Rectal smooth muscle tissue (tissue), 1 donor: Measurements from ENCODE around the gene ARPC2.
A peak's percentile ranks its signal among the peaks of the same experiment; 100 is the strongest.

Experiments used
- H3K27ac ChIP-seq: one replicate; pipeline ENCODE4 v1.7.0; 2013; ENCODE audit warnings: low read depth, low read length, inconsistent platforms
- H3K27me3 ChIP-seq: one replicate; pipeline ENCODE4 v1.7.0; 2013; ENCODE audit warnings: low read length; ENCODE audit not compliant: control insufficient read depth, insufficient read depth
- H3K36me3 ChIP-seq: one replicate; pipeline ENCODE4 v1.7.0; 2013; ENCODE audit warnings: low read length; ENCODE audit not compliant: control insufficient read depth, insufficient read depth
- H3K4me1 ChIP-seq: one replicate; pipeline ENCODE4 v1.7.0; 2013; ENCODE audit warnings: low read length; ENCODE audit not compliant: control insufficient read depth, insufficient read depth
- H3K4me3 ChIP-seq: one replicate; pipeline ENCODE4 v1.7.0; 2013; ENCODE audit warnings: low read length
- H3K9ac ChIP-seq: one replicate; pipeline ENCODE4 v1.7.0; 2013; ENCODE audit warnings: low read length

Gene ARPC2

GRCh38 chr2:218187296-218188015 is 29.5 kb upstream of the ARPC2 start:
- peak overlapping the region; percentile 64 for H3K27ac ChIP-seq
- no peak overlapping the region for H3K4me3 ChIP-seq
- no peaks in the 10 kb centered on the region for H3K36me3 ChIP-seq
- H3K9ac ChIP-seq: no peak overlapping the region
- H3K27me3 ChIP-seq: no peaks in the 10 kb centered on the region
- H3K4me1 ChIP-seq: peaks cover 16% of the 10 kb centered on the region

- no peaks in the 10 kb centered on the region for H3K36me3 ChIP-seq
- H3K27me3 ChIP-seq: no peaks in the 10 kb centered on the region
- H3K27ac ChIP-seq: no peak overlapping the region
- peaks cover 18% of the 10 kb centered on the region for H3K4me1 ChIP-seq
- no peak overlapping the region for H3K4me3 ChIP-seq
- no peak overlapping the region for H3K9ac ChIP-seq
Measured at GRCh38 chr2:218188528-218188927, 28.5 kb upstream of the ARPC2 start.

DNA sequence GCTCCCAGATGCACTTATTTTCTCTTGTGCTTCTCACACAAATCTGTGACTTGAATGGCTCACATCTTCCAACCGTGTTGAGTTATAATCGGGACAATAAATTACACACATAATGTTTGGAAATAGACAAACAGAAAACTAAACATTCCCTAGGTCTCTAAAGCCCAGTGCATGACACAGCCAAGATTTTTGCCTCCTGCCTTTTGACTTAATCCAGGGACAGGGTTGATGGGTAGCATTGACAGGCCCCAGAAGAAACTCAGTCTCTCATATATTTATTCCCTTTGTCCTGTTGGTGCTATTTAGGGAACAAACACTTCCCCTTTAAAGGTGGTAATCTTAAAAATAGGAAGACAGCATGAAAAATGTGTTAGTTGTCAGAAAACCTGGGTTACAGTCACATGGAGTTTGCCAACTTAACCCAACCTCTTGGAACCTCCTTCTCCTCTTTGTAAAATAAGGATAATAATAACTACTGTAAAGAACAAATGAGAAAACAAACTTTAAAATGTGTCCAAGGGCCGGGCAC is 24.0 kb upstream of the ARPC2 start:
- no peaks in the 10 kb centered on the region for H3K36me3 ChIP-seq
- H3K27ac ChIP-seq: peak overlapping the region; percentile 30
- H3K4me1 ChIP-seq: peaks cover 5% of the 10 kb centered on the region
- no peak overlapping the region for H3K9ac ChIP-seq
- H3K4me3 ChIP-seq: no peak overlapping the region
- H3K27me3 ChIP-seq: no peaks in the 10 kb centered on the region

DNA sequence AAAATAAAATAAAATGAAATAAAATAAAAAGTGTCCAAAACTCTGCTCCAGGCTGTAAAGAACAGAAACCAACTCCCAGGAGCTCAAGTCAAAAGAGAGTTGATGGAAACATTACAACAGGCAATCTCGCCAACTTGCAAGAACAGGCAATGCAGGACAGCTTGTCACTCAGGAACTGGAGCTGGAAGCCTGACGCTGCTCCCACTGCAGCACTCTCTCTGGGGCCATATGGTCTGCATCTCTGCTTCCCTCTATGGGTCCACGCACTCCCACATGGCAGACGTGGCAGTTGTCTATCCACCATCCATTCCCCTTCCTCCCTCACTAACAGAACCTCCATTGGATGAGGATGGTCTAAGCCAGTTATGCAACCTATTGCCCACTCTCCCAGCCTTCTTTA is 23.3 kb upstream of the ARPC2 start:
- H3K4me1 ChIP-seq: peaks cover 2% of the 10 kb centered on the region
- H3K9ac ChIP-seq: no peak overlapping the region
- H3K36me3 ChIP-seq: no peaks in the 10 kb centered on the region
- no peak overlapping the region for H3K4me3 ChIP-seq
- H3K27me3 ChIP-seq: no peaks in the 10 kb centered on the region
- H3K27ac ChIP-seq: no peak overlapping the region

DNA sequence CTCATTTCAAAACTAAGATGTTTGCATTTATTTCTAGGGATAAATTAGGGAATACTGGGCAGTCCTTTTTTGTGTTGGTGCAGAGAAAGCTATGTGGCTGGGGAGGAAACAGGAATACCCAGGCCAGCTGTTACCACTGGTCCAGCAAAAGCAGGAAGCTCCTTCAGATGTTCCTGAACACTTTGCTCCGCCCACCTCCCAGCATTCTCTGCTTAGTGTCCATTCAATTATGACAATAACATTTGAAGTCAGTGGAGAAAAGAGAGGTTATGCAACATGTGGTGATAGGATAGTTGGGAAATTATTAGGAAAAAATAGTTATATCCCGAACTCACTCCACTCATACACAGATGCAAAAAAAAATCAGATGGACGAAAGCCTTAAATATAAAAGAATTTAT is 22.1 kb upstream of the ARPC2 start:
- Histone ChIP-seq H3K27ac (no peak overlapping the region), H3K9ac (no peak overlapping the region), H3K4me3 (no peak overlapping the region), H3K27me3 (no peaks in the 10 kb centered on the region), H3K4me1 (peaks cover 2% of the 10 kb centered on the region), H3K36me3 (no peaks in the 10 kb centered on the region)

DNA sequence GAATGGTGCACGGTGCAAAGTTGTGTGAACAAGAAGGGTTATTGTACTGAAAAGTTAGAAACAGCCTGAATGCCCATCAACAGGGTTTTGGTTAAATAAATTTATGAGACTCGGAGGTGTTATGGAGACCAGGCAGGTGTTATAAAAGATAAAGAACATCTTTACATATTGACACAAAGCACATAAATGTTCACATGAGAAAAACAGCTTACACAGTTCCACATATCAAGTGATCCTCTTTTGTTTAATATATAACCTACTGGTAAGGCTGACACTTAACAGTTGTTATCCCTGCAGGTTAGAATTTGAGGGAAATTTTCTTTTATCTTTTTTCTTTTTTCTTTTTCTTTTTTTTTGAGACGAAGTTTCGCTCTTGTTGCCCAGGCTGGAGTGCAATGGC is 20.0 kb upstream of the ARPC2 start:
- H3K4me3 ChIP-seq: no peak overlapping the region
- no peaks in the 10 kb centered on the region for H3K36me3 ChIP-seq
- H3K27ac ChIP-seq: no peak overlapping the region
- H3K27me3 ChIP-seq: no peaks in the 10 kb centered on the region
- no peak overlapping the region for H3K9ac ChIP-seq
- peaks cover 2% of the 10 kb centered on the region for H3K4me1 ChIP-seq

GRCh38 chr2:218202266-218202665 is 14.7 kb upstream of the ARPC2 start:
- Histone ChIP-seq H3K4me3 (no peak overlapping the region), H3K27me3 (no peaks in the 10 kb centered on the region), H3K36me3 (no peaks in the 10 kb centered on the region), H3K9ac (no peak overlapping the region), H3K4me1 (no peaks in the 10 kb centered on the region), H3K27ac (no peak overlapping the region)

GRCh38 chr2:218209078-218209477 is 7.9 kb upstream of the ARPC2 start:
- no peak overlapping the region for H3K27ac ChIP-seq
- H3K4me1 ChIP-seq: no peaks in the 10 kb centered on the region
- no peaks in the 10 kb centered on the region for H3K36me3 ChIP-seq
- no peak overlapping the region for H3K4me3 ChIP-seq
- no peaks in the 10 kb centered on the region for H3K27me3 ChIP-seq
- H3K9ac ChIP-seq: no peak overlapping the region

- Histone ChIP-seq H3K4me3 (no peak overlapping the region), H3K27ac (no peak overlapping the region), H3K36me3 (no peaks in the 10 kb centered on the region), H3K9ac (no peak overlapping the region), H3K4me1 (peaks cover 8% of the 10 kb centered on the region), H3K27me3 (no peaks in the 10 kb centered on the region)
Measured at GRCh38 chr2:218214116-218214515, 2.9 kb upstream of the ARPC2 start.

DNA sequence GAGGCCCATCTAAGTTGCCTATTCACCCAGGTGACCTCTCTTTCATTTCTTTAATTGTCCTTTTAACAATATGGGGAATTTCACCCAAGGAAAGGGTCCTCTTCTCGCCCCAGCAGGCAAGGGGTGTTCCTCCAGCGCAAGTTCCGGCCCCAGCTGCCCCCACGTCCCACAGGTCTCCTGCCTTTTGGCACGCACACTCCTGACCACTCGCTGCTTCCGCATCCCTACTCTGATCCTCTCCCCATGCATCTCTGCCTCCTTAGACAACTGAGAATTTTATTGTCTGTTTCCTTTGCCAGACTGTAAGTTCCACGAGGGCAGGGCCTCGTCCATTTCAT is 684 bp upstream of the ARPC2 start:
- Histone ChIP-seq H3K4me3 (peak overlapping the region; percentile 76), H3K4me1 (peaks cover 25% of the 10 kb centered on the region), H3K27ac (peak overlapping the region; percentile 93), H3K27me3 (no peaks in the 10 kb centered on the region), H3K9ac (no peak overlapping the region), H3K36me3 (no peaks in the 10 kb centered on the region)

- Histone ChIP-seq H3K36me3 (no peaks in the 10 kb centered on the region), H3K9ac (peak overlapping the region; percentile 96), H3K4me3 (peak overlapping the region; percentile 76), H3K27ac (peak overlapping the region; percentile 93), H3K27me3 (no peaks in the 10 kb centered on the region), H3K4me1 (peaks cover 31% of the 10 kb centered on the region)
Measured at GRCh38 chr2:218217360-218218267, 625 bp downstream of the ARPC2 start.

DNA sequence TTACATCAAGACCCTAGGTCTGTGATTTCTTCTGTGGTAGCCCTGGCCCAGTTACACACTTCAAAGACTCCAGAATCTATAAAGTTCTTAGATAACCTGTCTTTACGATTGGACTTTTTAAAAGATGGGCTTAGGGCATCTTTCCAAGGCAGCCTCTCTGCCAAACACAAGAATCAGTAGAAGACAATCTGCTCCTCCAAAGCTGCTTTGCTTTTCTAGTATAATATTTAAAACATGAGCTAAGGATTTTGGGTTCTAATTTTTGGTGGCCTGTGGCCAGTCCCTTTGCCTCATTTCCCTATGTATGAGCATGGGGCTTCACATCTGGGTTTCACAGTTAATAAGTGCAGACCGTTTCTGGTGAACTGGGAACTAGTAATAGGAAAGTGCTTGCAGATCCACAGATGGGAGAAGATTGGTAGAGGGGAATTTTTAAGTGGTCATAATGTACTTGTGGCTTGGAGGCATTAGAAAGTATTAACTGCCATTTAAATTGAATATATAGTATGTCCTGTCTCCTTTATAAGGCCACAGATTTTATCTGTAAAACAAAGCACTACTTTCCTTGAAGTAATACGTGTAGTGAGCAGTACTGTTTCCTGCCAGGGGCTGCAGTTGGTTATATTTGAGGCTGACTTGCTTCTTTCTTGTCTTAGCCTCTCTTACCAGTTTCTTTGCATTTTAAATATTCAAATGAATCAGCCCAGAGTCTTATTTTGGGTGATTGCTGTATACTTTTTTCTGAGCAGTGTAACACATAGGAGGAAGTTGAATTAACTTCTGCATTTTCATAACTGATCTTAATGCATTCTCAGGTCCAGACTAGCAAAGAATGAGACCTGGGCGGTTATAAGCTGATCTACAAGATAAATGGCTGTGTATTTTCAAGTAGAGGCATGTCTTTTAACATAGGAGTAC is 1.5 kb downstream of the ARPC2 start:
- H3K4me3 ChIP-seq: peak overlapping the region; percentile 76

More for the DNA sequence above, 1.5 kb downstream of the ARPC2 start:
- Histone ChIP-seq H3K9ac (peak overlapping the region; percentile 96), H3K36me3 (no peaks in the 10 kb centered on the region), H3K27me3 (no peaks in the 10 kb centered on the region), H3K27ac (peak overlapping the region; percentile 93), H3K4me1 (peaks cover 32% of the 10 kb centered on the region)
